GM20000 (cell line): Measurements from ENCODE around the gene MCF2L2.

ENCODE experiments used
- DNase-seq: peaks from one replicate; pipeline ENCODE4 v3.0.0; 2012; ENCODE audit warnings: low spot score
- CTCF ChIP-seq: IDR thresholded peaks from 2 replicates; pipeline ENCODE4 v1.5.1; 2012; ENCODE audit warnings: mild to moderate bottlenecking, control low read depth; ENCODE audit errors: extremely low read depth, missing control alignments

The MCF2L2 gene

GRCh38 chr3:183161552-183162336, 266.7 kb downstream of the MCF2L2 start:
- peak; percentile 83 for DNase-seq
- TF ChIP-seq CTCF = no peak

- no peak for TF ChIP-seq CTCF
- DNase-seq = no peak
Measured at GRCh38 chr3:183160616-183161015, 267.8 kb downstream of the MCF2L2 start.

- no peak for TF ChIP-seq CTCF
- no peak for DNase-seq
Measured at GRCh38 chr3:183159333-183159732, 269.1 kb downstream of the MCF2L2 start.

- no peak for TF ChIP-seq CTCF
- DNase-seq = peak; percentile 91
Measured at GRCh38 chr3:183158551-183159006, 269.8 kb downstream of the MCF2L2 start.

GRCh38 chr3:183158113-183158512, 270.3 kb downstream of the MCF2L2 start:
- TF ChIP-seq CTCF = no peak
- DNase-seq = peak; percentile 59

- no peak for TF ChIP-seq CTCF
- DNase-seq = no peak
Measured at GRCh38 chr3:183156266-183156665, 272.2 kb downstream of the MCF2L2 start.

- no peak for TF ChIP-seq CTCF
- DNase-seq = no peak
Measured at GRCh38 chr3:183155499-183155898, 272.9 kb downstream of the MCF2L2 start.
